Measurements from ENCODE around the gene NUDT3.
A peak's percentile ranks its signal among the peaks of the same experiment; 100 is the strongest.
"Not testable (repeated sequence)": the region's sequence is repeated elsewhere in the genome, so short reads cannot be mapped to it uniquely, and the experiment has no call there.

The NUDT3 gene

GRCh38 chr6:34284563-34285447 lies 107.7 kb downstream of the NUDT3 start:
- DNase-seq, result peak; percentile 69

GRCh38 chr6:34281702-34282334 lies 110.7 kb downstream of the NUDT3 start:
- no peak for DNase-seq

DNA sequence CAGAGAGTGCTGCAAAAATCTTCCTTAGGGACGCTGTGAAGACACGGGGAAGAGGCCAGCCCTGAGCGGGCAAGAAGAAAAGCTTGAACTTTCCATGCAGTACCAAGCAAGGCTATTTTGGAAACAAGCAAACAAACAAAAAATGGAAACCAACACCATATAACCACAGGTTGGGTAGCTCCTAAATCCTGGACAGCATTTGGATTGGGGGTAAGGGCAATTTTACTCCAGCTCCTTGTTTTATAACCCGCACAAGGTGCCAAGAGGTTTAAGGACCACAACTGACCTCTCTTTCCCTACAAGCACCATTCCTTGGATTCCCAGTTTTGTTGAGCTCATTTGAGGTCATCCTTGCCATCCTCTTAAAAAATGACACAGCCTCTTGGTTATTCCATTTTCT lies 112.3 kb downstream of the NUDT3 start:
- DNase-seq, result no peak

GRCh38 chr6:34278833-34279232 lies 113.6 kb downstream of the NUDT3 start:
- DNase-seq, result no peak

DNA sequence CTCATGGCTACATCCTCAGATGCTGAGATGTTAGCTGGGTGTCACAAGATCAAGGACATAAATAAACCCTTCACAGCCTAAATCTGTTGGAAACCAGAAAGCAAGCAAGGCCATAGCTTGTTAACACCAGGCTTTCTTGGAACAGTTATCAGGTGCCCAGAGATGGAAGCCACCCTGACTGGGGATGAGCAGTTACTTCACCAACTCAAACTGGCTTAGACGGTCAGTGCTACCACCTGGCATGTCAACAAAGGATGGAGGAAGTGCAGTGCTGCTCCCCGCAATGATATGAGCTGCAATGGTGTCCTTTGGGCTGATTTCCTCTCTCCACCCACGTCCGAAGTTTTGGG lies 114.7 kb downstream of the NUDT3 start:
- no peak for DNase-seq

- no peak for DNase-seq
Observed at GRCh38 chr6:34276881-34277762, 115.3 kb downstream of the NUDT3 start.

- DNase-seq, result no peak
Observed at GRCh38 chr6:34276191-34276590, 116.3 kb downstream of the NUDT3 start.

DNA sequence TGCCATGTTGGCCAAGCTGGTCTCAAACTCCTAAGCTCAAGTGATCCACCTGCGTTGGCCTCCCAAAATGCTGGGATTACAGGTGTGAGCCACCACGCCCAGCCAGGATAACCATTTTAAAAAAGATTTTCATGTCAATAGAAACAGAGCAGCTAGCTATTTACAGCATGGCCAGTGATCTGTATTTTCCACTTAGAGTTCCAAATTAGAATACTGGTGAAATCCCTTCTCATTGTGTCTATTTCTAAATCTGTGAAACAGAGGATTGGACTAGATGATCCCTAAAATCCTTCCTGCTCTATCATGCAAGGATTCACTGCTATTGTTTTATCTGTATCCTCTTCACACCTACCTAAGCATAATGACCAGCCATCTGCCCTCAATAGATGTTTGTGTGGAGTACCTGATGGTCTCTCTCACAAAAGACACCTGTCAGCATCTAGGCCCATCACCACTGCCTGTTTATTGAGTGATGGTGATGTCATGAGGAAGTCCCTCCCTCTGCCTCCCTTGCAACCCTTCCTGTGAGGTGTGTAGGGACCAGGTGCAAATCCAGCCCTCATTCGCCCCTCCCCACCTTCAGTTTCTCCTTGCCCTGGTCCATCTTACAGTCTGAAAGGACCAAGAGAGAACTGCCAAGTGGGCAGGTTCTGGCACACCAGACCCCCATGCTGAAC lies 117.2 kb downstream of the NUDT3 start:
- DNase-seq, result no peak

DNA sequence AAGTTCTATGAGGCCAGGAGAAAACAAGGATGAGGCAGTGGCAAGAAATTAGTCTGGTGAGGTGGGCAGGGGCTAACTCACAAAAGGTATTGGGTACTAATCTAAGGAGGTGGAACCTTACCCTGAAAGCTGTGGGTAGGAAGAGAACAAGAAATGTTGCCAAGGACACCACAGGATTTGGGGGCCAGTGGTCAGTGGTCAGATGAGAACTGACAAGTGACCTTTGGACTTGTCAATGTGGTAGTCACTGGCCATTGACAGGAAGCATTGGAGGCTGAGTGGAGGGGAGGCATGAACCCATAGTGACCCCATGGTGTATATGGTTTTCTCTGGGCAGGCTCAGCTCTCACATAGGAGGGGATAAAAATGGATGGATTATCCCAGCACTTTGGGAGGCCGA lies 118.3 kb downstream of the NUDT3 start:
- no peak for DNase-seq

DNA sequence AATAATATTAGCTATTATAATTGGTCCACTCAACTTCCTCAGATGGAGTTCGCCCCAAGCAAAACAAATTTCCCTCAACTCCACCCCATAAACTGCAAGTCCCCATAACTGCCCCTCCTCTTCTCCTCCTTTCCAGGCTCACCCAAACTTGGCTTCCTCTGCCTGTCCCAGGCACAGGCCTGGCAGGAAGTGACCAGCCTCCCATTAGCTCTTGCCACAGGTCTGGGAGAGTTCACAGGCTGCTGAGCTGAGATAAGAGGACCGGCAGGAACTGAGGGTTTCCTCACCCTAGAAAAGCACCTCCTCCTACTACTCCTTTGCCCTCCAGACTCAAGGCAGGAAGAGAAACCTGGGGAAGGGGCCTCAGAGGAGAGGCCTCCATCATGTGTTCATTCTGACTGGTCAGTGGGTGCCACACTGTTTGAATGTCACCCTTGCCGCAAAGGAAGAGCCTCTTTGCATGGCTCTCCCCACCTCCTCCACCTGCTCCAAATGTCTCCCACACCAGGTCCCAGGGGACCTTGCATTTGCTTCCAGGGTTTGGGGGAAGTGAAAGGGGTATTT lies 119.1 kb downstream of the NUDT3 start:
- DNase-seq, result peak; percentile 53

GRCh38 chr6:34272013-34272926 lies 120.2 kb downstream of the NUDT3 start:
- DNase-seq, result peak; percentile 43

- DNase-seq, result not testable (repeated sequence)
Observed at GRCh38 chr6:34269658-34270341, 122.7 kb downstream of the NUDT3 start.

GRCh38 chr6:34269132-34269531 lies 123.3 kb downstream of the NUDT3 start:
- DNase-seq, result not testable (repeated sequence)

DNA sequence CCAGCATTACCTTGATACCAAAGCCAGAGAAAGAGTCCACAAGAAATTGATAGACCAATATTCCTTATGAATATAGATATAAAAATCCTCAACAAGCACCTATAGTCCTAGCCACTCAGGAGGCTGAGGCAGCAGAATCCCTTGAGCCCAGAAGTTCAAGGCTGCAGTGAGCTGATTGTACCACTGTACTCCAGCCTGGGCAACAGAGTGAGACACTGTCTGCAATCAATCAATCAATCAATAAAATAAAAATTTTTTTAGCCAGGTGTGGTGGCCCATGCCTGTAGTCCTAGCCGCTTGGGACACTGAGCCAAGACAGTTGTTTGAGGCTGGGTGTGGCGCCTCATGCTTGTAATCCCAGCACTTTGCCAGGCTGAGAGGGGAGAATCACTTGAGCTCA lies 124.7 kb downstream of the NUDT3 start:
- DNase-seq, result no peak

GRCh38 chr6:34263484-34263883 lies 129.0 kb downstream of the NUDT3 start:
- not testable (repeated sequence) for DNase-seq

DNA sequence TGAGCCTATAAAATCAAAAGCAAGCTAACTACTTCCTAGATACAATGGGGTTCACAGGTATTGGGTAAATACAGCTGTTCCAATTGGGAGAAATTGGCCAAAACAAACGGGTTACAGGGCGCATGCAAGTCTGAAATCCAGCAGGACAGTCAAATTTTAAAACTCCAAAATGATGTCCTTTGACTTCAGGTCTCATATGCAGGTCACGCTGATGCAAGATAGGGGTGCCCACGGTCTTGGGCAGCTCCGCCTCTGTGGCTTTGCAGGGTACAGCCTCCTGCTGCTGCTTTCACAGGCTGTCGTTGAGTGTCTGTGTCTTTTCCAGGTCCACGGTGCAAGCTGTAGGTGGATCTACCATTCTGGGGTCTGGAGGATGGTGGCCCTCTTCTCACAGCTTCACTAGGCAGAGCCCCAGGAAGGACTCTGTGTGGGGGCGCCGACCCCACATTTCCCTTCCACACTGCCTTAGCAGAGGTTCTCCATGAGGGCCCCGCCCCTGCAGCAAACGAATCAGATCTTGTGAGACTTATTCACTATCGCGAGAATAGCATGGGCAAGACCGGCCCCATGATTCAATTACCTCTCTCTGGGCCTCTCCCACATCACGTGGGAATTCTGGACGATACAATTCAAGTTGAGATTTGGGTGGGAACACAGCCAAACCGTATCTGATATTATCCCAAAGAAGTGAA lies 131.7 kb downstream of the NUDT3 start:
- no peak for DNase-seq

DNA sequence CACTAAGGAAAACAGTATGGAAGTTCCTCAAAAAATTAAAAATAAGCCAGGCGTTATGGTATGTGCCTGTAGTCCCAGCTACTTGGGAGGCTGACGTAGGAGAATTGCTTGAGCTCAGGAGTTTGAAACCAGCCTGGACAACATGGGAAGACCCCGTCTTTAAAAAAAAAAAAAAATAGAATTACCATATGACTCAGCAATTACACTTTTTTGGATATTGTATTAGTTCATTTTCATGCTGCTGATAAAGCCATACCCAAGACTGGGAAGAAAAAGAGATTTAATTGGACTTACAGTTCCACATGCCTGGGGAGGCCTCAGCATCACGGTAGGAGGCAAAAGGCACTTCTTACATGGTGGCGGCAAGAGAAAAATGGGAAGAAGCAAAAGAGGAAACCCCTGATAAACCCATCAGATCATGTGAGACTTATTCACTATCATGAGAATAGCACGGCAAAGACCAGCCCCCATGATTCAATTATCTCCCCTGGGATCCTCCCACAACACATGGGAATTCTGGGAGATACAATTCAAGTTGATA lies 132.9 kb downstream of the NUDT3 start:
- DNase-seq, result no peak

DNA sequence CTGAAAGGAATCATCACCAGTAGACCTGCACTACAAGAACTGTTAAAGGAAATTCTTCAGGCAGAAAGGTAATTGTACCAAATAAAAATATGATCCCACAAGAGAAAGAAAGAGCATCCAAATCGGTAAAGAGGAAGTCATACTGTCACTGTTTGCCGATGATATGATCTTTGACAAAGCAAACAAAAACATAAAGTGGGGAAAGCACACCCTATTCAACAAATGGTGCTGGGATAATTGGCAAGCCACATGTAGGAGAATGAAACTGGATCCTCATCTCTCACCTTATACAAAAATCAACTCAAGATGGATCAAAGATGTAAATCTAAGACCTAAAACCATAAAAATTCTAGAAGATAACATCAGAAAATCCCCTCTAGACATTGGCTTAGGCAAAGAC lies 140.1 kb downstream of the NUDT3 start:
- not testable (repeated sequence) for DNase-seq

- no peak for DNase-seq
Observed at GRCh38 chr6:34249469-34250261, 142.8 kb downstream of the NUDT3 start.
